Measurements from ENCODE around the gene STARD7. TPM values are rescaled to one million over a fixed set of nuclear protein-coding genes. Genes with fewer than 3 reads are reported as not detected.

STARD7 gene
- total and polyA plus RNA-seq, 7 donors, result 39.6 to 88.5 (median 69.5) TPM

DNA sequence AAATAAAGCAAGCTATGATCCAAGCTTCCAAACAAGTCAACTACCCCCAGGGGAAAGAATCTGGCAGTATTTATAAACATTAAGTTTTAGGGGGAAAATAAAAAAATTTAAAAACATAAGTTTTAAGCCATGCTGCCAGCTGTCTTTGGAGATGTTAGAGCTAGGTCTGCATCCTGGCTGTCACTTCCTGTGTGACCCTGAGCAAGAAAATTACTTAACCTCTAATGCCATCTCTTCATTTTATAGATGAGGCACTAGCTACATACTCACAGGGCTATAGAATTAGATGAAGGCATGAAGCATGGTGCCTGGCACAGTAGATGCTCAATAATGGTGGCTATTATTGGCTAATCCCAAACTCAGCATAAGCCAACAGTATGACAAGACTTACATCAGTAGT is 28.1 kb downstream of the STARD7 start:
- Histone ChIP-seq H3K9me3 (no peaks in the 10 kb centered on the region), H3K4me1 (no peaks in the 10 kb centered on the region), H3K27me3 (no peaks in the 10 kb centered on the region), H3K4me3 (no peak overlapping the region), H3K27ac (no peak overlapping the region), H3K36me3 (peaks cover 0 to 20% (median 14%) of the 10 kb centered on the region in 4 donors)
- no peak for TF ChIP-seq POLR2A (IDR thresholded peaks at IDR 0.05)
- no peak for TF ChIP-seq EP300 (IDR thresholded peaks at IDR 0.05)
- TF ChIP-seq, protein P1, sequence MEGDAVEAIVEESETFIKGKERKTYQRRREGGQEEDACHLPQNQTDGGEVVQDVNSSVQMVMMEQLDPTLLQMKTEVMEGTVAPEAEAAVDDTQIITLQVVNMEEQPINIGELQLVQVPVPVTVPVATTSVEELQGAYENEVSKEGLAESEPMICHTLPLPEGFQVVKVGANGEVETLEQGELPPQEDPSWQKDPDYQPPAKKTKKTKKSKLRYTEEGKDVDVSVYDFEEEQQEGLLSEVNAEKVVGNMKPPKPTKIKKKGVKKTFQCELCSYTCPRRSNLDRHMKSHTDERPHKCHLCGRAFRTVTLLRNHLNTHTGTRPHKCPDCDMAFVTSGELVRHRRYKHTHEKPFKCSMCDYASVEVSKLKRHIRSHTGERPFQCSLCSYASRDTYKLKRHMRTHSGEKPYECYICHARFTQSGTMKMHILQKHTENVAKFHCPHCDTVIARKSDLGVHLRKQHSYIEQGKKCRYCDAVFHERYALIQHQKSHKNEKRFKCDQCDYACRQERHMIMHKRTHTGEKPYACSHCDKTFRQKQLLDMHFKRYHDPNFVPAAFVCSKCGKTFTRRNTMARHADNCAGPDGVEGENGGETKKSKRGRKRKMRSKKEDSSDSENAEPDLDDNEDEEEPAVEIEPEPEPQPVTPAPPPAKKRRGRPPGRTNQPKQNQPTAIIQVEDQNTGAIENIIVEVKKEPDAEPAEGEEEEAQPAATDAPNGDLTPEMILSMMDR (IDR thresholded peaks at IDR 0.05), result no peak
- no peak for TF ChIP-seq POLR2AphosphoS5 (IDR thresholded peaks at IDR 0.05)
- DNase-seq, result no peak
- intact Hi-C loops (cut with DNase I), result no loop called here

DNA sequence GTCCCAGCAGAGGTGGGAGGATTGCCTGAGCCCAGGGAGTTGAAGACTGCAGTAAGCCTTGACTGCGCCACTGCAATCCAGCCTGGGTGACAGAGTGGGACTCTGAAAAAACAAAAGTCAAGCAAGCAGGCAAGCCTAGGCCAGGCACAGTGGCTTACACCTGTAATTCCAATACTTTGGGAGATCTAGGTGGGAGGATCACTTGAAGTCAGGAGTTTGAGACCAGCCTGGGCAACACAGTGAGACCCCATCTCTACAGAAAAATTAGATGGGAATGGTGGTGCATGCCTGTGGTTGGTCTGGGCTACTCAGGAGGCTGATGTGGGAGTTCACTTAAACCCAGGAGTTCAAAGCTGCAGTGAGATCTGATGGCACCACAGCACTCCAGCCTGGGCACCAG is 28.6 kb downstream of the STARD7 start:
- Histone ChIP-seq H3K27me3 (no peaks in the 10 kb centered on the region), H3K9me3 (no peaks in the 10 kb centered on the region), H3K36me3 (peaks cover 0 to 15% (median 8%) of the 10 kb centered on the region in 4 donors), H3K4me1 (no peaks in the 10 kb centered on the region), H3K27ac (no peak overlapping the region), H3K4me3 (no peak overlapping the region)
- WGBS, 2 donors, result 96 to 99% methylated on average over 1 of the region's 1 CpG
- intact Hi-C loops (cut with DNase I), result no loop called here
- DNase-seq, result no peak
- TF ChIP-seq POLR2AphosphoS5 (IDR thresholded peaks at IDR 0.05) (no peak), POLR2A (IDR thresholded peaks at IDR 0.05) (no peak), EP300 (IDR thresholded peaks at IDR 0.05) (no peak)
- TF ChIP-seq, protein P1 (IDR thresholded peaks at IDR 0.05), result no peak

DNA sequence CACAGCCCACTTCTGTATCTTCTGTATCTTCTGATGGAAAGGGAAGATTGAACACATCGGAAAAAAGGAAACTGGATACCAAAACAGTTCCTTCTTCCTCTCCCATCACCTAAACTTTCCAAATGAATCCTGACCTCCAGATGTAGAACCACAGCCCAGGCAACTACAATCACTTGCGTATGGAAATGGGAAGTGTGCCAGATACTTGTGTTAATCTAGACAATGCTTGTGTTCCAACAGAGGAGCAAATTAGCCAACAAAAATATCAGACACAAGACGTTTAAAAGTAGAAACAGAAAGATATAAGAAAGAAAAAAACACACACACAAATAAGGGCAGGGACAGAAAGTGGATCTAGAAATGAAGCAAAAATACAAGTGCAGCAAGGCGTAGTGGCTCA is 32.0 kb downstream of the STARD7 start:
- no peak overlapping the region for H3K27ac ChIP-seq
- intact Hi-C loops (cut with DNase I), result no loop called here
- no peak overlapping the region for H3K4me3 ChIP-seq
- TF ChIP-seq POLR2AphosphoS5 (IDR thresholded peaks at IDR 0.05) (no peak), POLR2A (IDR thresholded peaks at IDR 0.05) (no peak), EP300 (IDR thresholded peaks at IDR 0.05) (no peak)
- TF ChIP-seq, protein P1 (IDR thresholded peaks at IDR 0.05), result no peak
- no peak for DNase-seq
- WGBS, 2 donors, result 71 to 74% methylated on average over 4 of the region's 4 CpGs
- no peaks in the 10 kb centered on the region for H3K9me3 ChIP-seq
- no peaks in the 10 kb centered on the region for H3K4me1 ChIP-seq
- H3K27me3 ChIP-seq, result no peaks in the 10 kb centered on the region
- H3K36me3 ChIP-seq, result no peaks in the 10 kb centered on the region

DNA sequence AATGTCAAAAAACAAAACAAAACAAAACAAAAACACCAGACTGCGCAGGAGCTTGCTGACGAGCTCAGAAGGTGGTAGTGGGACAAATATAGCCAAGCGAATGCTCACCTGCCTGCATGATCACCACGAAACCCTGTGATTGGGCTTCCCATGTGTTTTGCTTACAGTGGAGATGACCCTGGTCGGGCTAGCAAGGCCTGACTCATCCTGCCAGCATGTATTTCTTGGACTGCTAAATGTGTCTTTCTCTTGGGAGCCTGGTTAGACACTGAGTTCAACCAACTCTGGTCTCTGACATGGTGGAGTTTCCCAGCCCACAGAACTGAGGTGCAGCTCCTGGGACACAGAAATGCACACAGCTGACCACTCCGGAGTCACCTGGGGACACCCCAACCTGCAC is 32.7 kb downstream of the STARD7 start:
- Histone ChIP-seq H3K36me3 (no peaks in the 10 kb centered on the region), H3K27me3 (no peaks in the 10 kb centered on the region), H3K4me1 (no peaks in the 10 kb centered on the region), H3K9me3 (no peaks in the 10 kb centered on the region), H3K27ac (no peak overlapping the region), H3K4me3 (no peak overlapping the region)
- intact Hi-C loops (cut with DNase I), result no loop called here
- DNase-seq, result no peak
- 86 to 91% methylated on average over 6 of the region's 6 CpGs for WGBS, 2 donors
- TF ChIP-seq POLR2A (IDR thresholded peaks at IDR 0.05) (no peak), POLR2AphosphoS5 (IDR thresholded peaks at IDR 0.05) (no peak), EP300 (IDR thresholded peaks at IDR 0.05) (no peak)
- TF ChIP-seq, protein P1 (IDR thresholded peaks at IDR 0.05), result no peak

All from sigmoid colon (tissue), 7 donors.